DOHH2 (cell line): ENCODE data around the gene CCDC194.

Experiments used
- H3F3A ChIP-seq: fragments of 200-600 bp; sonication (generic), shearing (Covaris generic); 2 replicates; pipeline ENCODE4 v1.6.0; 2016; ENCODE audit warnings: antibody characterized with exemption, mild to moderate bottlenecking; ENCODE audit not compliant: control insufficient read depth, insufficient read depth
- H3K27ac ChIP-seq: fragments of 200-600 bp; sonication (generic); 2 replicates; pipeline ENCODE4 v1.5.1; 2014; ENCODE audit warnings: low read depth, mild to moderate bottlenecking, low read length, moderate library complexity
- H3K27me3 ChIP-seq: fragments of 200-600 bp; sonication (generic); 2 replicates; pipeline ENCODE4 v1.6.1; 2014; ENCODE audit warnings: mild to moderate bottlenecking, low read length, mixed read lengths; ENCODE audit not compliant: control insufficient read depth
- H3K36me3 ChIP-seq: fragments of 200-600 bp; sonication (generic); 2 replicates; pipeline ENCODE4 v1.6.1; 2014; ENCODE audit warnings: mild to moderate bottlenecking, low read length, moderate library complexity, mixed read lengths; ENCODE audit not compliant: control insufficient read depth
- H3K4me1 ChIP-seq: fragments of 200-600 bp; sonication (generic); 2 replicates; pipeline ENCODE4 v1.6.1; 2014; ENCODE audit warnings: mild to moderate bottlenecking, low read length, mixed read lengths; ENCODE audit not compliant: control insufficient read depth
- H3K4me2 ChIP-seq: fragments of 200-600 bp; sonication (generic); 2 replicates; pipeline ENCODE4 v1.6.0; 2014; ENCODE audit warnings: mild to moderate bottlenecking, low read length, moderate library complexity
- H3K4me3 ChIP-seq: fragments of 200-600 bp; sonication (generic); 2 replicates; pipeline ENCODE4 v1.5.1; 2014; ENCODE audit warnings: mild to moderate bottlenecking, low read length, mixed read lengths
- H3K79me2 ChIP-seq: fragments of 200-600 bp; sonication (generic); 2 replicates; pipeline ENCODE4 v1.6.1; 2014; ENCODE audit warnings: mild to moderate bottlenecking, low read length, mixed read lengths; ENCODE audit not compliant: control insufficient read depth
- H3K9me2 ChIP-seq: fragments of 200-600 bp; sonication (generic); replicated peaks from 2 replicates; pipeline ENCODE4 v1.6.1; 2014; ENCODE audit warnings: mild to moderate bottlenecking, low read length, mixed read lengths; ENCODE audit not compliant: control insufficient read depth
- H3K9me3 ChIP-seq: fragments of 200-600 bp; sonication (generic); 2 replicates; pipeline ENCODE4 v1.6.1; 2014; ENCODE audit warnings: antibody characterized with exemption, low read length, mixed read lengths; ENCODE audit not compliant: control insufficient read depth, insufficient read depth
- H4K20me1 ChIP-seq: fragments of 200-600 bp; sonication (generic); 2 replicates; pipeline ENCODE4 v1.6.0; 2014; ENCODE audit warnings: low read depth, mild to moderate bottlenecking, antibody characterized with exemption, low read length, moderate library complexity; ENCODE audit not compliant: control insufficient read depth, insufficient read depth
- CTCF ChIP-seq: fragments of 200-600 bp; sonication (generic); IDR thresholded peaks from one replicate; pipeline ENCODE4 v1.5.1; 2014; ENCODE audit warnings: antibody characterized with exemption, mild to moderate bottlenecking, low read depth, low read length; ENCODE audit not compliant: poor library complexity, severe bottlenecking
- EZH2phosphoT487 ChIP-seq: fragments of 200-600 bp; sonication (generic); IDR thresholded peaks from 2 replicates; pipeline ENCODE4 v1.6.1; 2017; ENCODE audit warnings: borderline replicate concordance, mild to moderate bottlenecking, antibody characterized with exemption, low read length, moderate library complexity, mixed read lengths

The CCDC194 gene

GRCh38 chr19:17429641-17430113 is 35.7 kb upstream of the CCDC194 start:
- H3K4me3 ChIP-seq: no peak overlapping the region
- H3K4me1 ChIP-seq: peaks cover 9% of the 10 kb centered on the region
- H3K4me2 ChIP-seq: no peak overlapping the region
- no peak overlapping the region for H3K27ac ChIP-seq
- H3K9me2 ChIP-seq: no peaks in the 10 kb centered on the region
- no peak for TF ChIP-seq CTCF
- no peak for TF ChIP-seq EZH2phosphoT487
- no peaks in the 10 kb centered on the region for H3F3A ChIP-seq
- H4K20me1 ChIP-seq: no peaks in the 10 kb centered on the region
- no peaks in the 10 kb centered on the region for H3K79me2 ChIP-seq
- no peaks in the 10 kb centered on the region for H3K27me3 ChIP-seq
- H3K36me3 ChIP-seq: no peaks in the 10 kb centered on the region
- no peaks in the 10 kb centered on the region for H3K9me3 ChIP-seq

GRCh38 chr19:17424743-17425365 is 30.9 kb upstream of the CCDC194 start:
- no peak for TF ChIP-seq EZH2phosphoT487
- peak; percentile 77 for TF ChIP-seq CTCF
- Histone ChIP-seq H4K20me1 (no peaks in the 10 kb centered on the region), H3K4me3 (peak overlapping the region; percentile 49), H3K4me2 (peak overlapping the region; percentile 52), H3K27ac (no peak overlapping the region), H3K9me2 (no peaks in the 10 kb centered on the region), H3K27me3 (no peaks in the 10 kb centered on the region), H3K36me3 (no peaks in the 10 kb centered on the region), H3K79me2 (peaks cover 7% of the 10 kb centered on the region), H3F3A (no peaks in the 10 kb centered on the region), H3K4me1 (peaks cover 26% of the 10 kb centered on the region), H3K9me3 (no peaks in the 10 kb centered on the region)

GRCh38 chr19:17423429-17424208 is 29.6 kb upstream of the CCDC194 start:
- no peak overlapping the region for H3K4me2 ChIP-seq
- H3K27ac ChIP-seq: no peak overlapping the region
- no peaks in the 10 kb centered on the region for H3K27me3 ChIP-seq
- H3K36me3 ChIP-seq: no peaks in the 10 kb centered on the region
- peaks cover 33% of the 10 kb centered on the region for H3K4me1 ChIP-seq
- no peaks in the 10 kb centered on the region for H3K9me3 ChIP-seq
- no peaks in the 10 kb centered on the region for H3K9me2 ChIP-seq
- H3K79me2 ChIP-seq: peaks cover 16% of the 10 kb centered on the region
- no peaks in the 10 kb centered on the region for H4K20me1 ChIP-seq
- no peak overlapping the region for H3K4me3 ChIP-seq
- H3F3A ChIP-seq: no peaks in the 10 kb centered on the region
- no peak for TF ChIP-seq EZH2phosphoT487
- TF ChIP-seq CTCF: no peak
